Colon (tissue), 2 donors: ENCODE results near the gene ASPSCR1.

Experiments used
- FAIRE-seq: peaks from 2 replicates; lab custom pipeline; 2012; peaks lifted over from hg19 to GRCh38; lab: Jason Lieb, UNC
- donor health status: control.
- donor health status: control.

ASPSCR1 gene

DNA sequence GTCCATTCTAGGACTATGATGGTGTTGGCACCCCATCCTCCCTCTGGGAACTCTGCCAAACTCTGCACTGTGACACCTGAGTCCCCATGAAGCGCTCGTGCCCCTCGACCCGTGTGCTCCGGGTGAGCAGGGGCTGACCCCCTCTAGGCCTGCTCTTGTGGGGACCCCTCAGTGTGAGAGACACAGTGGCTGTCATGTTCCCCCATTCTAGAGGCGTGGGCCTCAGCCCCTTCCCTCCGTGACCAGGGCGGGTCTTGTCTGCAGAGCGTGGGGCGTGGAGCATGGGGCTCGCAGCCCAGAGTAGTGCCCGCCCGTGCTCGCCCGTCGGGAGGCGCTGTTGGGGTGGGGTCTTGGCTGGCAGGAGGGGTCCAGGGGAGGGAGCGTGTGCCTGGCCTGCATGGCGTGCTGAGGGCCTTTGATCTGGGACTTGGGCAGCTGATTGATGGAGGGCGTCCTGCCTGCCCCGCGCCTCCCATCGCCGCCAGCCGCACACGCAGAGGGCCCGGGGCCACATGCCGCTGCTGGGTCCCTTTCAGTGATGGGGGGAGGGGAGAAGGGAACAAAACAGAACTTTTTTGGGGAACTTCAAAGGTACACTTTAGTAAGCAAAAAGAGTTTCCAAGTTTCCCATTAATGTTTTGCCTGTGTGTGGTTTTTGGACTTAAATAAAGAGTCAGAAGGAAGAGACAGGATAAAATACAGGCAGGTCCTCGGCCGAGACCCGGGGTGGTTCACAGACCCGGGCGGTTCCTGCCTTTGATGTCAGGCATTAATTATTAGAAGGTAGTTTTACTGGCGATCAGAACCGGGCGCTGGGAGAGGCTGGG is 22.8 kb downstream of the ASPSCR1 start:
- no peak for FAIRE-seq

- FAIRE-seq: no peak
These were observed 23.6 kb downstream of the ASPSCR1 start for GRCh38 chr17:82000803-82001570.

DNA sequence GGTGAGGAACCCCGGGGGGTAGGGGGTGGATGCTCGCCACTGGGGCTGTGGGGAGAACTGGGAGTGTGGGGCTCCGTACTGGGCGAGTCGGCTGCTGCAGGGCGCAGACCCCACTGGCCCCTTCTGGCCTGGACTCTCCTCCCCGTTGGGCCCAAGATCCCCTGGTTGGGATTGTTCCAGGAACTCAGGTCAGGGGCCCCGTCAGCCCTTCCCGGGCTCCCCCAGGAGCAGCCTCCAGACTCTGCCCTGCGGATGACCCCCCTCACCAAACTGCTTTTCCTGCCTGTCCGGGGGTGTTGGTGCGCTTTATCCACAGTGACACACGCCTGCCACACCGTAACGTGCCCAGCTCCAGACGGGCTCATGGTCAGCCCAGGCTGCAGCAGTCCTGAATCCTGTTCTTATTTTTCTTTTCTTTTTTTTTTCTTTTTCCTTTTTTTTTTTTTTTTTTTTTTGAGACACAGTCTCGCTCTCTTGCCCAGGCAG is 24.2 kb downstream of the ASPSCR1 start:
- no peak for FAIRE-seq

GRCh38 chr17:82003411-82004381 is 26.3 kb downstream of the ASPSCR1 start:
- no peak for FAIRE-seq

DNA sequence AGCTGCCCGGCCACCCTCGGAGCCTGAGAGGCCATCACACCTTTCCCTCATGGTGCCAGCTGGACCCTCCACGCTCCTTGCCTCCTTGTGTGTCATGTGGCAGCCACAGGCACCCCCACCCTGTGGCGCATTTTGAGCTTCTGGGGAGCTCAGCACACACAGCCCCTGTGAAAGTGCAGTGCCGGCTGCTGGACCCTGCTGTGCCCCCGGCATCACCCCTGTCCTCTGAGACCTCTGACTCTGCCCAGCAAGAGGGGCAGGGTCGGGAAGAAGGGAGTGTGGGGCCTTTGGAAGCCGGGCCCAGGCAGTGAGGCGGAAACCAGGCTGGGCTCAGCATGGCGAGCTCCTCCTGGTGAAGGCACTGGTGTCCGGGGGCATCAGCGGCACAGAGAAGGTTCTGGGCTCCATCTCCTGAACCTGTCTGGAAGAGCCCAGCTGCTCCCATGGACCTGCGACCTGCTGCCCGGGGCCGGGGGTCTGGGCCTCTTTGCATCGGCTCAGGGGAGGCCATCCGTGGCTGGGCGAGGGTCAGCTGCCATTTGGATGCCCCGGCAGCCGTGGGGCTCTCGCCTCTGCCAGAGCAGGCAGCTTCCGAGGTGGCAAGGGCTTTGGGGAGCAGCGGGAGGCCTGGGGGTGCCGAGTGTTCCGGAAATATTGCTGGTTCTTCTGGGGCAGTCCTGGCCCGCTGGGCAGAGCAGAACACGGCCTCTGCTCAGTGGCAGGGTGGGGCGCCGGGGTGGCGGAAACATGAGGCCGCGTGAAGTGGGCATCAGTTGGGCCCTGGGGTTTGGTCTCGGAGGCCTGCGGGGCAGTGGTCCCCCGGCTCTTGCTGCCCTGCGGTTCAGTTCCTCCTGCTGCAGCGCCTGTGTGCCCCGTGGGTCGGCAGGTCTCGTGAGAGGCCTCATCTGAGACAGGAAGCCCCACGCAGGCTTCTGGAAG is 27.4 kb downstream of the ASPSCR1 start:
- no peak for FAIRE-seq

- FAIRE-seq: no peak
These were observed 28.4 kb downstream of the ASPSCR1 start for GRCh38 chr17:82005701-82006348.

DNA sequence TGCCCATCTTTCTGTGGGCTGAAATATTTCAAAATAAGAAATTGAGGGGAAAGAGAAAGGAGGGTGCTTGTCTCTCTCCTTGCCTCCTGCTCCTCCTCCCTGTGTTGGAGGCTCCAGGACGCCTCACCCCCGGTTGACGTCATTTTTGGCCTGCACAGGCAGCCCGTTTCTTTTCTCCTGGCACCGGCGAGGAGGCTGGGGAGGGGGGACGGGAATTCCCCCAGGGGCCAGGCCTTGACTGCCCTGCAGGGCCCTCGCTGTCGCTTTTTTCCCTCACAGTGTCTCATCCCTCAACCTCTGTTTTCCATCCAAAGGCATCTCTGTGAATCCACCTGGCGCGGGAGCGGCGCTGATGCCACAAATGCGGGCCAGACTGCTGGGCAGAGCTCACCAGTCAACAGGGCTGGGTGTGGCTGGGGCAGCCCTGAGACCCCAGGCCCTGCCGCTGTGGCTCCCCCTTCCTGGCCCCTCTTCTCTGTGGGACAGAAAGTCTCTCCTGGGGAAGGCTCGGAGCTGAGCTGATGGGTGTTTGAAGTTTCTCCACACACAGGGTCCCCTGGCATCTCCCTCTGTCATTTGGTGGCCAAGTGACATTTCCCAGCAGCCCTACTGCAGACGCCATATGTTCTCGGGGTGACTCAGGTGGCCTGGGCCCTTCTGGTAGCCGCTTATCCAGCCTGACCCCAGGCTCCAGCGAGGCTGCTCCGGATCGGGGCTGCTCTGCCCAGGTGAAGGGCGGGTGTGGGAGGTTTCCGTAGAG is 29.2 kb downstream of the ASPSCR1 start:
- FAIRE-seq: no peak

GRCh38 chr17:82007228-82007494 is 29.7 kb downstream of the ASPSCR1 start:
- FAIRE-seq: no peak

- FAIRE-seq: no peak
These were observed 30.2 kb downstream of the ASPSCR1 start for GRCh38 chr17:82007495-82008257.

DNA sequence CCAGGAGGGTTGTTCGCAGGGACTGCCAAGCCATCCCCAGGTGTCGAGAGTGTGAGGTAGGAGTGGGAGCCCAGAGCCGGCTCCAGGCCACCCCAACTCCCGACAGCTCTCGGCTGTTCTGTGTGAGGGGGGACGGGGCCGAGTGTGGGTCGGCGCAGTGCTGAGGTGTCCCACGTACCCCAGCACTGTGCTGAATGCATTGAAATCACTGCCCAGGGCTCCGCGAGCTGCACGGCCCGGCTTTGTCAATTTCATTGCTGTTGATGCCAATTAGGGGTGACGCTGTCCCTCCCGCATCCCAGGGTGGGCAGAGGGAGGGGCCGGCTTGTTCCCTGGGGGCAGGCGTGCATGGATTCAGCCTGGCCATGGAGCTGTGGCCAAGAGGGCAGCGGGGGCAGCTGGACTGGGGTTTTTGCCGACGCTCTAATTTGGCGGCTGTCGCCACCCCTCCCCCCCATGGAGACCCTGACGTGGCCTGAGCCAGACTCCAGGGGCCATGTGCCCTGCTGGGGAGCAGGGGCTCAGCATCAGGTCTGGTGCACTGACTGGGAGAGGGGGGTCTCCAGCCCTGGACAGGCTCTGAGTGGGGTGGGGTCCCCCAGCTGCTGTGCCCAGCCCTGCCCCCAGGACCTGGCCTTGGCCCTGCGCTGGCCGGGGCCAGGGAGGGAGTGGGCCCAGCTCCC is 31.0 kb downstream of the ASPSCR1 start:
- no peak for FAIRE-seq

DNA sequence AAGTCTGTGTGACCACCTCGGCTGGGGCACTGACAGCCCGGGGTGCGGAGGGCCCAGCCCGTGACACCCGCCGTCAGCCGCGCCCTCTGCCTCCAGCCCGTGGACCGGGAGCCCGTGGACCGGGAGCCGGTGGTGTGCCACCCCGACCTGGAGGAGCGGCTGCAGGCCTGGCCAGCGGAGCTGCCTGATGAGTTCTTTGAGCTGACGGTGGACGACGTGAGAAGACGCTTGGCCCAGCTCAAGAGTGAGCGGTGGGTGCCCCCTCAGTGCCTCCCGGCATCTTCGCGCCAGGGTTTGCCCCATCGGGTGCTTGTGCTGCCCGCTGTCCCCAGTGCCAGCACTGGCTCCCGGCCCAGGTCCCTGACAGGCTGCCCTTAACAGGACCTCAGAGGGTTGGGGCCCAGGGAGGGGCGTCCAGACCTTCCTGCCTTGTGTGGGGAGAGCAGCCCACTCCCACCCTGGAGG is 31.5 kb downstream of the ASPSCR1 start:
- FAIRE-seq: no peak

GRCh38 chr17:82009413-82009812 is 32.0 kb downstream of the ASPSCR1 start:
- no peak for FAIRE-seq

GRCh38 chr17:82010575-82011525 is 33.4 kb downstream of the ASPSCR1 start:
- FAIRE-seq: no peak

DNA sequence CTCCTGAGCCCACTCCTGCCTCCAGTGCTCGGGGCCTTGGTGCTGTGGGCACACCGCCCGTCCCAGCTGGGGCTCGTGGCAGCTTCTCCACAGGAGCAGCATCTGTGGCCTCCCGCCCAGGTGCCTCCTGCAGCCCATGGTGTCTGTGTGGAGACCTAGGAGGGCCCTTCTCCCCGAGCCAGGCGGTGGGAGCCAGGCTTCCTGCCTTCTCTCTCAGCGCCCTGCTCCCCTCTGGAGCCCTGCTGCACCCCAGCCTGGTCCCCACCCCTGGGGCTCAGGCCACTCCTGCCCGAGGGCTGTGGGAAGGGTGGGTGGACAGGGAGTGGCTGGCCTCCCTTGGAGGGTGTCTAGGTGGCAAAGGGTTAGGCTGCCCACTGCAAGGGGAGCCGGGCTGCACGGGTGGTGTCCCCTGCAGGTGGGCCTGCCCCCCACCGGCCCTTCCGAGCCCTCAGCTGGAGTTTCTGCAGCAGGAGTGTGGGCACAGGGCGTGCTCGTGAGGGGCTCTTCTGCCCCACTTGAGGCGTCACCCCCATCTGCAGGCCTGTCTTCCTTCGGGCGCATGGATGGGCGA is 34.3 kb downstream of the ASPSCR1 start:
- no peak for FAIRE-seq

GRCh38 chr17:82012261-82012639 is 34.8 kb downstream of the ASPSCR1 start:
- no peak for FAIRE-seq

- no peak for FAIRE-seq
These were observed 35.3 kb downstream of the ASPSCR1 start for GRCh38 chr17:82012640-82013295.
